ENCODE results near the gene FAM209B. TPM values are rescaled to one million over a fixed set of nuclear protein-coding genes. Genes with fewer than 3 reads are reported as not detected.
"Not testable (repeated sequence)": the region's sequence is repeated elsewhere in the genome, so short reads cannot be mapped to it uniquely, and the experiment has no call there.

FAM209B gene
- total and polyA plus RNA-seq, 9 donors: 0.22 to 0.37 (median 0.31) TPM; not detected in 6

DNA sequence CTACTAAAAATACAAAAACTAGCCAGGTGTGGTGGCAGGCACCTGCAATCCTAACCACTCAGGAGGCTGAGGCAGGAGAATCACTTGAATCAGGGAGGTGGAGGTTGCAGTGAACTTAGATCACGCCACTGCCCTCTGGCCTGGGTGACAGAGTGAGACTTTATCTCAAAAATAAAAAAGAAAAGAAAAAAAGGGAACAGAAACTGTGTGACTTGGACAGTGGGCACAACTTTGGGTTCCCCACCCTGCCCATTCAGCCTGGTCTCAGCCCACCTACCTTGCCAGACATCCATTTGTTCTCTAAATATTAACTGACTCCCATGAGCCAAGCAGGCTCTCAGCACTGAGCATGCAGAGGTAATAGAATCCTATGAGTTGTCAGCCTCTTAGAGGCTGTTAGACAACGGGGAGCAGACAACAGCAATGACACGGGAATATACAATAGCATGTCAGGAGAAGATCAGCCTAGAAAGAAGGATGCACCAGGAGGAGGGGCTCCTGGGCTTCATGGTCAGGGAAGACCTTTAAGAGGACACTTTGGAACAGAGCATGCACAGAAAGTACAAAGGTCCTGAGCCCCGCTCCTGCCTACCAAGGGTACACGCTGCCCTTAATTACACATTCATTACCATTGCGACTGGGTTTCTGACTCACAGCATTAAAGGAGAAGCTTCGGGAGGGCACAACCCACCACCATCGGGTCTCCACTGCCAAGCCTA is 20.0 kb downstream of the FAM209B start:
- Histone ChIP-seq H3K4me1 (ENCODE audit: insufficient read depth) (peaks cover 2% of the 10 kb centered on the region), H3K9me3 (no peaks in the 10 kb centered on the region), H3K4me3 (no peak overlapping the region), H3K36me3 (no peaks in the 10 kb centered on the region), H3K27me3 (no peaks in the 10 kb centered on the region), H3K27ac (no peak overlapping the region)
- intact Hi-C loops (cut with DNase I): loop anchor here in 1 of 4 donors (10.0 kb wide), 1 partner anchor 792 kb away; no protein-coding TSS in a partner anchor
- 76 to 84% (median 80%) methylated on average over 8 of the region's 8 CpGs for WGBS, 3 donors
- DNase-seq: no peak
- TF ChIP-seq, protein P1, sequence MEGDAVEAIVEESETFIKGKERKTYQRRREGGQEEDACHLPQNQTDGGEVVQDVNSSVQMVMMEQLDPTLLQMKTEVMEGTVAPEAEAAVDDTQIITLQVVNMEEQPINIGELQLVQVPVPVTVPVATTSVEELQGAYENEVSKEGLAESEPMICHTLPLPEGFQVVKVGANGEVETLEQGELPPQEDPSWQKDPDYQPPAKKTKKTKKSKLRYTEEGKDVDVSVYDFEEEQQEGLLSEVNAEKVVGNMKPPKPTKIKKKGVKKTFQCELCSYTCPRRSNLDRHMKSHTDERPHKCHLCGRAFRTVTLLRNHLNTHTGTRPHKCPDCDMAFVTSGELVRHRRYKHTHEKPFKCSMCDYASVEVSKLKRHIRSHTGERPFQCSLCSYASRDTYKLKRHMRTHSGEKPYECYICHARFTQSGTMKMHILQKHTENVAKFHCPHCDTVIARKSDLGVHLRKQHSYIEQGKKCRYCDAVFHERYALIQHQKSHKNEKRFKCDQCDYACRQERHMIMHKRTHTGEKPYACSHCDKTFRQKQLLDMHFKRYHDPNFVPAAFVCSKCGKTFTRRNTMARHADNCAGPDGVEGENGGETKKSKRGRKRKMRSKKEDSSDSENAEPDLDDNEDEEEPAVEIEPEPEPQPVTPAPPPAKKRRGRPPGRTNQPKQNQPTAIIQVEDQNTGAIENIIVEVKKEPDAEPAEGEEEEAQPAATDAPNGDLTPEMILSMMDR (IDR thresholded peaks at IDR 0.05): no peak
- no peak for TF ChIP-seq EP300 (IDR thresholded peaks at IDR 0.05)
- TF ChIP-seq POLR2A (IDR thresholded peaks at IDR 0.05): no peak

DNA sequence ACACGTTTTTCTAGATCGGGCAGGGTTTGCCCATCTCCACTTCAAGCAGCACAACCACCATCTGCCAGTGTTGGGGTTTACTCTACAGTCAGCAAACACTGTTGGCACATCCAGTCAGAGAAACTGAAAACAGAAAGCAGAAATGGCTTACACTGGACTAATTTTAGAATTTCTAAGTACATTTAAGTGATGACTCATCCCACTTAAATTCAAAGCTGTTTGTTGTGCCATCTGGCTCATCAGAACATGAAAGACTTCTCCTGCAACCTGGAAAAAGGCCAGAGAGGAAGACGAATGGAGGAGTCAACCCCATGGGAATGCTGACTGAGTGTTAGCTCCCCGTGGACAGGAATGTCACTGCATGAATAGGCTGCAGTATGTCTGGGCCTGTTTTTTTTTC is 21.8 kb downstream of the FAM209B start:
- Histone ChIP-seq H3K27me3 (no peaks in the 10 kb centered on the region), H3K4me3 (no peak overlapping the region), H3K36me3 (no peaks in the 10 kb centered on the region), H3K9me3 (no peaks in the 10 kb centered on the region), H3K27ac (no peak overlapping the region), H3K4me1 (ENCODE audit: insufficient read depth) (peaks cover 2% of the 10 kb centered on the region)
- peak in 2 of 5 donors; percentile 16 to 18 for DNase-seq
- TF ChIP-seq EP300 (IDR thresholded peaks at IDR 0.05): no peak
- no peak for TF ChIP-seq POLR2A (IDR thresholded peaks at IDR 0.05)
- TF ChIP-seq, protein P1 (IDR thresholded peaks at IDR 0.05): no peak
- intact Hi-C loops (cut with DNase I): loop anchor here in 1 of 4 donors (10.0 kb wide), 1 partner anchor 790 kb away; no protein-coding TSS in a partner anchor
- WGBS, 3 donors: 1 to 4% (median 3%) methylated on average over 4 of the region's 4 CpGs

DNA sequence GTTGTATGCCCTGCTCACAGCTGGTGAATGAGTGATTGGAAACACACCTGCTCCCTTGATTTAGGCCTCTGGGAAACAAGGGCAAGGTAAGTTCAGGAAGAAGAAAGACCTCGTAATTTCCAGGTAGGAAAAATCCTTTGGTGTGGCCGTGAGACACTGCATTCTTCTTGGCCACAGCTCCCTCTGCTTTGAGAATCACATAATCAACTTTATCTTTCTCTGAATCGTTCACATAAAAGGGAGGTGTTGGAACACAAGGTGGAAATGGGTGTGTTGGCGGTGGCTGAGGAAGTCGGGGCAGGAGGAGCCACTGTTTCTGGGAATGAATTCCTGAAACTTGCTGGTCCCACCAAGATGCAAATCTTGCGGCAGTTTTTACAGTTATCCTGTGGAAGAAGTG is 25.9 kb downstream of the FAM209B start:
- Histone ChIP-seq H3K27ac (no peak overlapping the region), H3K4me1 (ENCODE audit: insufficient read depth) (peaks cover 2% of the 10 kb centered on the region), H3K9me3 (no peaks in the 10 kb centered on the region), H3K4me3 (no peak overlapping the region), H3K36me3 (no peaks in the 10 kb centered on the region), H3K27me3 (no peaks in the 10 kb centered on the region)
- TF ChIP-seq, protein P1 (IDR thresholded peaks at IDR 0.05): no peak
- no peak for TF ChIP-seq EP300 (IDR thresholded peaks at IDR 0.05)
- TF ChIP-seq POLR2A (IDR thresholded peaks at IDR 0.05): no peak
- 63 to 67% (median 65%) methylated on average over 6 of the region's 6 CpGs for WGBS, 3 donors
- intact Hi-C loops (cut with DNase I): loop anchor here in 1 of 4 donors (10.0 kb wide), 1 partner anchor 786 kb away; no protein-coding TSS in a partner anchor
- no peak for DNase-seq

DNA sequence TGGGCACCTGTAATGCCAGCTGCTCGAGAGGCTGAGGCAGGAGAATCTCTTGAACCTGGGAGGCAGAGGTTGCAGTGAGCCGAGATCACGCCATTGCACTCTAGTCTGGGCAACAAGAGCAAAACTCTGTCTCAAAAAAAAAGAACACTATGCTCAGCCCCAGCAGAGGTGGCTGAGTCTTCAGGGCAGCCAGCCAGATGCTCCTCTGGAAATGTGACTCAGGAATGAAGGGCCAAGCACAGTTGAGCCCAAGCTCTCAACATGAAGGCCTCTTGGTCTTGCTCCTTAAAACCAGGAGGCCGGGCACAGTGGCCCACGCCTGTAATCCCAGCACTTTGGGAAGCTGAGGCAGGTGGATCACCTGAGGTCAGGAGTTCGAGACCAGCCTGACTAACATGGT is 31.5 kb downstream of the FAM209B start:
- H3K27ac ChIP-seq; H3K4me1 ChIP-seq (ENCODE audit: insufficient read depth); H3K4me3 ChIP-seq; H3K36me3 ChIP-seq; H3K27me3 ChIP-seq; DNase-seq; intact Hi-C loops (cut with DNase I); H3K9me3 ChIP-seq: not testable (repeated sequence)
- WGBS, 3 donors: 86 to 95% (median 93%) methylated on average over 6 of the region's 6 CpGs

DNA sequence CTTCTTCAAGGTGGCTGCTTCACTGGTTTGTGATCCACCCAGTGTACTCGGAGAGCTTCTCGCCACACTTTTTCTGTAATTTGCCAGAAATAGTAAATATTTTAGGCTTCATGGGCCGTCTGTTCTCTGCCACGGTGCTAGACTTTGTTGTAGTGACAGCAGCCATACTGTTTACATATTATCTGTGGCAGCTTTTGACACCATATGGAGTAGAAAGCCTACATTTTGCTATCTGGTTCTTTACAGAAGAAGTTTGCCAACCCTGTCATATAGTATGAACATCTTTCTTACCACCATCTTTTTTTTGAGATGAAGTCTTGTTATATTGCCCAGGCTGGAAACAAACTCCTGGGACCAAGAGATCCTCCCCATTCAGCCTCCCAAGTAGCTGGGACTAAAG is 32.5 kb downstream of the FAM209B start:
- no peaks in the 10 kb centered on the region for H3K27me3 ChIP-seq
- no peak overlapping the region for H3K27ac ChIP-seq
- 81 to 83% (median 82%) methylated on average over 4 of the region's 4 CpGs for WGBS, 3 donors
- no peaks in the 10 kb centered on the region for H3K4me1 ChIP-seq (ENCODE audit: insufficient read depth)
- no peak for DNase-seq
- H3K36me3 ChIP-seq: no peaks in the 10 kb centered on the region
- no peak overlapping the region for H3K4me3 ChIP-seq
- TF ChIP-seq POLR2A (IDR thresholded peaks at IDR 0.05) (no peak), EP300 (IDR thresholded peaks at IDR 0.05) (no peak)
- TF ChIP-seq, protein P1 (IDR thresholded peaks at IDR 0.05): no peak
- H3K9me3 ChIP-seq: no peaks in the 10 kb centered on the region
- intact Hi-C loops (cut with DNase I): no loop called here
